Pancreas (tissue), 10 donors: Measurements from ENCODE around the gene EDN1. TPM values are rescaled to one million over a fixed set of nuclear protein-coding genes. Genes with fewer than 3 reads are reported as not detected.

Experiments
- ATAC-seq, 4 donors: fragments of 200-7000 bp; cut with Tn5 transposase; one replicate each; pipeline versions ENCODE4 v1.8.0 to v1.9.1; 2020; ENCODE audit warnings: mild to moderate bottlenecking in 4 of 4, moderate library complexity in 4 of 4
- DNase-seq, 6 donors: peaks; one replicate each; pipeline ENCODE4 v3.0.0-alpha.2; 2020
- FAIRE-seq: peaks from 2 replicates; lab custom pipeline; 2012; peaks lifted over from hg19 to GRCh38; lab: Jason Lieb, UNC
- H3K27ac ChIP-seq, 4 donors: fragments of 200-600 bp; sonication (generic); 1 replicate in 3 of 4; 2 replicates in 1 of 4; pipeline versions ENCODE4 v1.5.0 to v1.8.0; 2020
- H3K27me3 ChIP-seq, 4 donors: fragments of 200-600 bp; one replicate each; pipeline ENCODE4 v1.8.0; 2021
- H3K36me3 ChIP-seq, 3 donors: fragments of 200-600 bp; sonication (generic) in 1 of 3; one replicate each; pipeline versions ENCODE4 v1.5.0 to v1.8.0; 2020 to 2021
- H3K4me1 ChIP-seq, 3 donors: fragments of 200-600 bp; one replicate each; pipeline ENCODE4 v1.8.0; 2021
- H3K4me3 ChIP-seq, 4 donors: fragments of 200-600 bp; sonication (generic) in 2 of 4; one replicate each; pipeline versions ENCODE4 v1.5.0 to v1.8.0; 2020 to 2021
- H3K9me3 ChIP-seq, 4 donors: fragments of 200-600 bp; one replicate each; pipeline ENCODE4 v1.8.0; 2021
- WGBS, 2 donors: extraction: QIAGEN DNeasy Blood & Tissue Kit; methylation state at CpG; one replicate each; pipeline ENCODE4 v1.1.7; 2013; 5-methylcytosine and 5-hydroxymethylcytosine counted together
- intact Hi-C, 3 donors: fragments of 100-400 bp; cut with DNase I; formaldehyde crosslinking; loops; one replicate each; pipeline versions ENCODE4 v1.11.1 to v1.14.2; 2022
- polyA plus RNA-seq, 2 donors: library from polyadenylated mRNA; stranded (reverse); fragments of 200-250 nt; gene quantifications; one replicate each; pipeline ENCODE4 v1.2.3, GENCODE V29; 2013
- total RNA-seq, 6 donors: library from RNA; stranded (reverse); fragmentation: NEBNext Ultra II Directional in 4 of 6; extraction: Animal tissue kit (Norgen Biotek cat#: 25700) in 4 of 6; gene quantifications; one replicate each; pipeline versions ENCODE4 v1.2.1 to v1.2.4, GENCODE V29; 2021 to 2023
- TF ChIP-seq, protein P1 (sequence below), 4 donors: fragments of 200-600 bp; sonication (generic) in 3 of 4; IDR thresholded peaks; one replicate each; pipeline versions ENCODE4 v1.5.0 to v1.8.0; 2021; ENCODE audit warnings: antibody characterized with exemption in 4 of 4
- donor health status: healthy with polysubstance abuse.
- donor health status: DM: no; HTN: no; CAD: no; lungs with moderate emphysema.
- donor health status: DM: no; HTN: no; CAD: no.
- donor health status: control.
- donor health status: control.
- donor health status: Bipolar disorder and iron deficiency.
- donor health status: DM: yes; HTN: yes; CAD: no.
- donor health status: DM: no; HTN: no; CAD: no.
- donor health status: DM: no; HTN: no; CAD: no.
- donor health status: DM: yes; HTN: yes; CAD: no.

The EDN1 gene
- total and polyA plus RNA-seq, 8 donors, result 2.4 to 16.0 (median 5.0) TPM

DNA sequence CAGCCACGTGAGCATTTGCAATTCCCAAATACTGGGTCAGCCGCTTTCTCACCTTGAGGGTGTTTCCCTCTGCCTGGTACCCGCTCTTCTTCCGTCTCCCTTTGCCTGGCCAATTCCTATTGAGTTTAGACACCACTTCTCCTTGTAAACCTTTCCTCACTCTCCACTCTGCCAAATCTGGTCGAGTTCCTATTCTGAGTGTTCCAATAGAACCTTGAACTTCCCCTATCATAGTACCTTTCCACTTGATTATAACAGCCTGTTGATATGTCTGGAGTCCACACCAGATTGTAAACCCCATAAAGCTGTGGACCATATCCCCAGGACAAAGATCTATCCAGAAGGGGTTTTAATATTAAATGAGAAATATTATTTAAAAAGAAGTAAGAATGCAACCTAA, 36.0 kb upstream of the EDN1 start:
- no peaks in the 10 kb centered on the region for H3K9me3 ChIP-seq
- DNase-seq, result no peak
- FAIRE-seq, result no peak
- H3K27ac ChIP-seq, result no peak overlapping the region
- intact Hi-C loops, result no loop called here
- H3K4me3 ChIP-seq, result no peak overlapping the region
- ATAC-seq, result no peak
- no peaks in the 10 kb centered on the region for H3K4me1 ChIP-seq
- TF ChIP-seq, protein P1, sequence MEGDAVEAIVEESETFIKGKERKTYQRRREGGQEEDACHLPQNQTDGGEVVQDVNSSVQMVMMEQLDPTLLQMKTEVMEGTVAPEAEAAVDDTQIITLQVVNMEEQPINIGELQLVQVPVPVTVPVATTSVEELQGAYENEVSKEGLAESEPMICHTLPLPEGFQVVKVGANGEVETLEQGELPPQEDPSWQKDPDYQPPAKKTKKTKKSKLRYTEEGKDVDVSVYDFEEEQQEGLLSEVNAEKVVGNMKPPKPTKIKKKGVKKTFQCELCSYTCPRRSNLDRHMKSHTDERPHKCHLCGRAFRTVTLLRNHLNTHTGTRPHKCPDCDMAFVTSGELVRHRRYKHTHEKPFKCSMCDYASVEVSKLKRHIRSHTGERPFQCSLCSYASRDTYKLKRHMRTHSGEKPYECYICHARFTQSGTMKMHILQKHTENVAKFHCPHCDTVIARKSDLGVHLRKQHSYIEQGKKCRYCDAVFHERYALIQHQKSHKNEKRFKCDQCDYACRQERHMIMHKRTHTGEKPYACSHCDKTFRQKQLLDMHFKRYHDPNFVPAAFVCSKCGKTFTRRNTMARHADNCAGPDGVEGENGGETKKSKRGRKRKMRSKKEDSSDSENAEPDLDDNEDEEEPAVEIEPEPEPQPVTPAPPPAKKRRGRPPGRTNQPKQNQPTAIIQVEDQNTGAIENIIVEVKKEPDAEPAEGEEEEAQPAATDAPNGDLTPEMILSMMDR (IDR thresholded peaks at IDR 0.05), result no peak
- no peaks in the 10 kb centered on the region for H3K36me3 ChIP-seq
- 68 to 72% methylated on average over 5 of the region's 5 CpGs for WGBS, 2 donors
- H3K27me3 ChIP-seq, result no peaks in the 10 kb centered on the region

DNA sequence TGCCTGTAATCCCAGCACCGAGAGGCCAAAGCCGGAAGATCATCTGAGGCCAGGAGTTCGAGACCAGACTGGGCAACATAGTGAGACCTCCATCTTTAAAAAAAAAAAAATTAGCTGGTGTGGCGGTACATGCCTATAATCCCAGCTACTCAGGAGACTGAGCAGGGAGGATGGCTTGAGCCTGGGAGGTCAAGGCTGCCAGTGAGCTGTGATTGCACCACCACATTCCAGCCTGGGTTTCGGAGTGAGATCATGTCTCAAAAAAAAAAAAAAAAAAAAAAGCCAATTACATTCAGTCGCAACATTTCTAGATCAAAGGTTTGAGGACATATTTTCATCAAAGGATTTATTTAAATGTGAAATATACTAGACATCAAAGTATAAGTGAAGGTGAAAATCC, 32.0 kb upstream of the EDN1 start:
- Histone ChIP-seq H3K4me1 (peaks cover 0 to 7% (median 7%) of the 10 kb centered on the region in 3 donors), H3K4me3 (no peak overlapping the region), H3K27me3 (no peaks in the 10 kb centered on the region), H3K36me3 (no peaks in the 10 kb centered on the region), H3K9me3 (no peaks in the 10 kb centered on the region), H3K27ac (no peak overlapping the region)
- no peak for ATAC-seq
- TF ChIP-seq, protein P1 (IDR thresholded peaks at IDR 0.05), result no peak
- FAIRE-seq, result no peak
- WGBS, 2 donors, result 95 to 96% methylated on average over 6 of the region's 6 CpGs
- DNase-seq, result no peak
- intact Hi-C loops, result no loop called here

DNA sequence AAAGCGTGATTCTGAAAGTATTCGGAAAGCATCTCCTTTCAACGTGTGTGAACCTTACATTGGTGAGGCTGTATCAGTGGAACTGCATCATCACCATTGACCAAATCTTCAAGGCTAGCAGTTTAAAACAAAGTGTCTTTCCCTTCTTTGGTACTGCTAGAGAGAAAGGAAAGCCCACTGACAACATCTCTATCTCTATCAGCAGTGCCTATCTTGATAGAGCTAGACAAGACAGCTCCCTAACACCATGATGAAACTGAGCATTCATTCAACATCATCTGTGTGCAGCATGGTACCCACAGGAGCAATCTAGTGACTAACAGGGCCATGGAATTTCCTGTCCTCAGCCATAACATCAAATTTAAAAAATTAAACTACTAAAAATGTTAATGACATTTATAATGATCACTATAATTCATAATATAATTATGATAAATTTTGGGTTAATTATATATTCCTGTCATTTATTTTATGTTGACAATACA, 31.5 kb upstream of the EDN1 start:
- ATAC-seq (no peak), FAIRE-seq (peak; percentile 69), DNase-seq (no peak)
- intact Hi-C loops, result no loop called here
- TF ChIP-seq, protein P1 (IDR thresholded peaks at IDR 0.05), result no peak
- 95 to 98% methylated on average over 3 of the region's 3 CpGs for WGBS, 2 donors
- H3K36me3 ChIP-seq, result no peaks in the 10 kb centered on the region
- H3K4me3 ChIP-seq, result no peak overlapping the region
- no peaks in the 10 kb centered on the region for H3K9me3 ChIP-seq
- no peaks in the 10 kb centered on the region for H3K27me3 ChIP-seq
- no peak overlapping the region for H3K27ac ChIP-seq
- peaks cover 0 to 7% (median 7%) of the 10 kb centered on the region in 3 donors for H3K4me1 ChIP-seq

DNA sequence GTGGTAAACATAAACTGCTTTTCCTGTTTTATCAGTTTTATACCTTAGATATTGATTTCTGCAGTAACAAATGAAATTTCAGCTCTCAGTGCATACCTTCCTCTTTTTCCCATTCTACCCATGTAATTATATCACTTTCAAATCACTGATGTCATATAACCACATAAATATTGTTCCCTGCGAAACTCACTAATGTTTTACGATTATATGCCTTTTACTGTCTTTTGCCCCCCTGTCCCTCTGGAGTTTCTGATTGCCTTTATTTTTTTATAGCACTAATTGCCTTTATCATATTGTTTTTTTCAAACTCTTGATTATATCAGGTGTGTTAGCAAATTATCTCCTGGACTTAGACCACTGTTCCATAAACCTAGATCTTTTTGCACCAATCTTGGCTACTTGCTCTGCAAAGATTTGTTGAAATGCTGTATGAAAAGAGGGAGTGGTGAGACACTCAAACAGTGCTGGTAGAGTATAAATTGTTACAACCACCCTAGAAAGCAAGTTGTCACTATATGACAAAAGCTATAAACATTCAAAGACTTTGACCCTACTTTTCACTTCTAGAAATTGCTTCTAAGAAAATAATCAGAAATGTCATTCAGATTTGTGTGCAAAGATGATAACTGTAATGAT, 29.6 kb upstream of the EDN1 start:
- Histone ChIP-seq H3K4me3 (no peak overlapping the region), H3K36me3 (no peaks in the 10 kb centered on the region), H3K4me1 (peaks cover 0 to 7% (median 7%) of the 10 kb centered on the region in 3 donors), H3K27me3 (no peaks in the 10 kb centered on the region), H3K27ac (no peak overlapping the region), H3K9me3 (no peaks in the 10 kb centered on the region)
- DNase-seq, result no peak
- FAIRE-seq, result peak; percentile 93
- intact Hi-C loops, result no loop called here
- TF ChIP-seq, protein P1 (IDR thresholded peaks at IDR 0.05), result no peak
- WGBS, 2 donors, result 87 to 94% methylated on average over 2 of the region's 2 CpGs
- no peak for ATAC-seq

DNA sequence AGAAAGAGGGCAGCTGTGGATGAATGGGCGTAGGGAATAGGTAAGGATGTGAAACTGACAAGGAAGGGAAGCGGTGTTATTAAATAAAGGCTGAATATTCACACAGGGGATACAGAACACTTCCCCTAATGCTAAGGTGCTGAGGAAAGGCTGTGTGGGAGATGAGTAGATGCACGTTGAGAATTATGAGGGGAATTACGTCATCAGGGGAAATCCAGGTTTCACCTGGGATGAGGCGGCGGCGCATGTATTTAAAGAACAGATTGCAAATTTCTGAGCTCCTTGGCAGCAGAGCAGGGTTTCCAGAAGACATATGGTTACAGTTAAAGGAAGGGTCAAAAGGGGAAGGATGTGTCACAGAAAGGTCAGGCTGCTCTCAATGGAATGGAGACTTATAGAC, 28.7 kb upstream of the EDN1 start:
- WGBS, 2 donors, result 89% methylated on average over 7 of the region's 7 CpGs
- Histone ChIP-seq H3K4me1 (peaks cover 0 to 7% (median 7%) of the 10 kb centered on the region in 3 donors), H3K27ac (no peak overlapping the region), H3K36me3 (no peaks in the 10 kb centered on the region), H3K27me3 (no peaks in the 10 kb centered on the region), H3K4me3 (no peak overlapping the region), H3K9me3 (no peaks in the 10 kb centered on the region)
- DNase-seq (no peak), FAIRE-seq (no peak), ATAC-seq (no peak)
- intact Hi-C loops, result no loop called here
- TF ChIP-seq, protein P1 (IDR thresholded peaks at IDR 0.05), result no peak
